ENCODE results near the gene CD276.

Gene CD276

GRCh38 chr15:73756390-73756789, 72.2 kb downstream of the CD276 start:
- no peak for DNase-seq (ENCODE audit: low read depth)
- no peak overlapping the region for H3K4me3 ChIP-seq (ENCODE audit: low read length)
- TF ChIP-seq, protein P1, sequence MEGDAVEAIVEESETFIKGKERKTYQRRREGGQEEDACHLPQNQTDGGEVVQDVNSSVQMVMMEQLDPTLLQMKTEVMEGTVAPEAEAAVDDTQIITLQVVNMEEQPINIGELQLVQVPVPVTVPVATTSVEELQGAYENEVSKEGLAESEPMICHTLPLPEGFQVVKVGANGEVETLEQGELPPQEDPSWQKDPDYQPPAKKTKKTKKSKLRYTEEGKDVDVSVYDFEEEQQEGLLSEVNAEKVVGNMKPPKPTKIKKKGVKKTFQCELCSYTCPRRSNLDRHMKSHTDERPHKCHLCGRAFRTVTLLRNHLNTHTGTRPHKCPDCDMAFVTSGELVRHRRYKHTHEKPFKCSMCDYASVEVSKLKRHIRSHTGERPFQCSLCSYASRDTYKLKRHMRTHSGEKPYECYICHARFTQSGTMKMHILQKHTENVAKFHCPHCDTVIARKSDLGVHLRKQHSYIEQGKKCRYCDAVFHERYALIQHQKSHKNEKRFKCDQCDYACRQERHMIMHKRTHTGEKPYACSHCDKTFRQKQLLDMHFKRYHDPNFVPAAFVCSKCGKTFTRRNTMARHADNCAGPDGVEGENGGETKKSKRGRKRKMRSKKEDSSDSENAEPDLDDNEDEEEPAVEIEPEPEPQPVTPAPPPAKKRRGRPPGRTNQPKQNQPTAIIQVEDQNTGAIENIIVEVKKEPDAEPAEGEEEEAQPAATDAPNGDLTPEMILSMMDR (conservative IDR thresholded peaks at IDR 0.05; ENCODE audit: low read depth, low read length), result no peak

- DNase-seq (ENCODE audit: low read depth), result no peak
- TF ChIP-seq, protein P1 (conservative IDR thresholded peaks at IDR 0.05; ENCODE audit: low read depth, low read length), result no peak
- H3K4me3 ChIP-seq (ENCODE audit: low read length), result no peak overlapping the region
Observed at GRCh38 chr15:73756947-73757513, 72.8 kb downstream of the CD276 start.

GRCh38 chr15:73757571-73757970, 73.4 kb downstream of the CD276 start:
- TF ChIP-seq, protein P1 (conservative IDR thresholded peaks at IDR 0.05; ENCODE audit: low read depth, low read length), result no peak
- H3K4me3 ChIP-seq (ENCODE audit: low read length), result no peak overlapping the region
- DNase-seq (ENCODE audit: low read depth), result no peak

DNA sequence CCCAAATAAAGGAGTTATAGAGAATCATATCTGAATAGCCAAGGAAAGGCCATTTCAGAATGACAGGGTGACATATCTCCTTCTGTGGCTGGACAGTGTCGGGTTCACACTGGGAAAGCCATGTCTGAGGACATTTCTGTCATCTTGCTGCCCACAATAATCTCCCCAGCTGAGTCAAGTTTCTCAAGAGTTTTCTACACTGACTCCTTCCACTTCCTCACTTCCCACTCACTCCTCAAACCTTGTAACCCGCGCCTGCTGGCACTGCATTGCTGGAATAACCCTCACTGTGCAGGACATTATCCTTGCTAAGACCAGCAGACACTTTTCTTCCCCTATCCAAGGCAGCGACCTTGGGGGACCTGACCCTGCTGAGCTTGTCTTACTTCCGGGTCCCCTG, 74.3 kb downstream of the CD276 start:
- TF ChIP-seq, protein P1 (conservative IDR thresholded peaks at IDR 0.05; ENCODE audit: low read depth, low read length), result no peak
- DNase-seq (ENCODE audit: low read depth), result no peak
- no peak overlapping the region for H3K4me3 ChIP-seq (ENCODE audit: low read length)

- no peak for DNase-seq (ENCODE audit: low read depth)
Observed at GRCh38 chr15:73760330-73761329, 76.4 kb downstream of the CD276 start.

GRCh38 chr15:73763931-73764330, 79.7 kb downstream of the CD276 start:
- H3K4me3 ChIP-seq (ENCODE audit: low read length), result no peak overlapping the region
- TF ChIP-seq, protein P1 (conservative IDR thresholded peaks at IDR 0.05; ENCODE audit: low read depth, low read length), result no peak
- no peak for DNase-seq (ENCODE audit: low read depth)

More at GRCh38 chr15:73760330-73761329, 76.4 kb downstream of the CD276 start:
- no peak overlapping the region for H3K4me3 ChIP-seq (ENCODE audit: low read length)
- TF ChIP-seq, protein P1 (conservative IDR thresholded peaks at IDR 0.05; ENCODE audit: low read depth, low read length), result no peak
